ENCODE results near the gene FMO1.

DNA sequence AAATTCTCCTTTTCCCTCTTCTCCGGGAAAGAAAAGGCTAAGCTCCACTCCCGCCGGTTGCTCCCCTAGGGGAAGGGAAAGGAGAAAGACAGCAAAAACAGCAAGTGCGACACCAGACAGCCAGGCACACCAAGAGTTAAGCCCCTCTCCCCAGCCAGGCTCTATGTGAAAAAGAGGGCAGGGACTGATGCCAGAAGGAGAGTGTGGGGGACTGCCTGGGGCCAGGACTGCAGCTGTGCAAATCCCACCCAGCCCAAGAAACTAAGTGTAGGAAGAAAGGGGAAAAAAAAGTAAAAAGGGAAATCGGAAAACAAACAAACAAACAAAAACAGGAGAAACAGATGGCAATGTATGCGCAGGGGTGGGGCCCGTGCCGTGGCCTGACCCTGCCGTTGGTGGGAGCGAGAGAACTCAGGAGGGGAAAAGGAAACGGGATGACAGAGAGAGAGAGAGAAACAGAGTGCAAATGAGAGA is 27.7 kb upstream of the FMO1 start:
- TF ChIP-seq, protein P1, sequence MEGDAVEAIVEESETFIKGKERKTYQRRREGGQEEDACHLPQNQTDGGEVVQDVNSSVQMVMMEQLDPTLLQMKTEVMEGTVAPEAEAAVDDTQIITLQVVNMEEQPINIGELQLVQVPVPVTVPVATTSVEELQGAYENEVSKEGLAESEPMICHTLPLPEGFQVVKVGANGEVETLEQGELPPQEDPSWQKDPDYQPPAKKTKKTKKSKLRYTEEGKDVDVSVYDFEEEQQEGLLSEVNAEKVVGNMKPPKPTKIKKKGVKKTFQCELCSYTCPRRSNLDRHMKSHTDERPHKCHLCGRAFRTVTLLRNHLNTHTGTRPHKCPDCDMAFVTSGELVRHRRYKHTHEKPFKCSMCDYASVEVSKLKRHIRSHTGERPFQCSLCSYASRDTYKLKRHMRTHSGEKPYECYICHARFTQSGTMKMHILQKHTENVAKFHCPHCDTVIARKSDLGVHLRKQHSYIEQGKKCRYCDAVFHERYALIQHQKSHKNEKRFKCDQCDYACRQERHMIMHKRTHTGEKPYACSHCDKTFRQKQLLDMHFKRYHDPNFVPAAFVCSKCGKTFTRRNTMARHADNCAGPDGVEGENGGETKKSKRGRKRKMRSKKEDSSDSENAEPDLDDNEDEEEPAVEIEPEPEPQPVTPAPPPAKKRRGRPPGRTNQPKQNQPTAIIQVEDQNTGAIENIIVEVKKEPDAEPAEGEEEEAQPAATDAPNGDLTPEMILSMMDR (conservative IDR thresholded peaks at IDR 0.05 in 1 of 2, IDR thresholded peaks at IDR 0.05 in 1 of 2; ENCODE audit: low read depth in 1 of 2, low read length in 2 of 2): peak in 1 of 2 donors; percentile 5
- TF ChIP-seq EZH2 (IDR thresholded peaks at IDR 0.05; ENCODE audit: low read length, missing control alignments): no peak

Measured in fibroblast of lung (primary cell).